CD4-positive, alpha-beta T cell (primary cell): ENCODE data around the gene H6PD. TPM values are rescaled to one million over a fixed set of nuclear protein-coding genes. Genes with fewer than 3 reads are reported as not detected.

ENCODE experiments used
- ATAC-seq: fragments of 200-7000 bp; cut with Tn5 transposase; one replicate; pipeline ENCODE4 v1.10.0; 2022; ENCODE audit warnings: mild to moderate bottlenecking; ENCODE audit not compliant: poor library complexity
- CTCF ChIA-PET: fragments of 350-600 bp; sonication (Branson Sonifier 250); formaldehyde crosslinking; loops from one replicate; lab custom pipeline; 2021; ENCODE audit warnings: antibody characterized with exemption, inconsistent platforms; lab: Charles Lee
- POLR2A ChIA-PET: fragments of 350-600 bp; sonication (Branson Sonifier 250); formaldehyde crosslinking; loops from one replicate; lab custom pipeline; 2021; ENCODE audit warnings: antibody characterized with exemption, inconsistent platforms; lab: Charles Lee
- DNase-seq, 14 experiments: peaks; one replicate each; pipeline ENCODE4 v3.0.0-alpha.2; 2013 to 2020; ENCODE audit warnings: mixed read lengths in 2 of 14
- H3K27ac ChIP-seq, 2 donors: one replicate each; pipeline versions ENCODE4 v1.5.1 to v1.7.0; 2013; ENCODE audit warnings: low read length in 2 of 2, low read depth in 1 of 2, mild to moderate bottlenecking in 1 of 2
- H3K27me3 ChIP-seq, 2 experiments: 1 replicate in 1 of 2; 2 replicates in 1 of 2; pipeline versions ENCODE4 v1.6.1 to v1.7.0; 2013; ENCODE audit warnings: low read length in 2 of 2, control low read depth in 1 of 2, mild to moderate bottlenecking in 1 of 2, moderate library complexity in 1 of 2; ENCODE audit not compliant: insufficient read depth in 2 of 2, control insufficient read depth in 1 of 2
- H3K36me3 ChIP-seq: one replicate; pipeline ENCODE4 v1.6.1; 2013; ENCODE audit warnings: low read length, control low read depth; ENCODE audit not compliant: insufficient read depth
- H3K4me1 ChIP-seq: one replicate; pipeline ENCODE4 v1.6.1; 2013; ENCODE audit warnings: low read length, control low read depth; ENCODE audit not compliant: insufficient read depth
- H3K4me3 ChIP-seq: one replicate; pipeline ENCODE4 v1.5.1; 2013; ENCODE audit warnings: mild to moderate bottlenecking, low read length, moderate library complexity
- H3K9me3 ChIP-seq, 2 experiments: 1 replicate in 1 of 2; 2 replicates in 1 of 2; pipeline versions ENCODE4 v1.6.1 to v1.7.0; 2013; ENCODE audit warnings: low read length in 2 of 2, mild to moderate bottlenecking in 2 of 2, control low read depth in 1 of 2, moderate library complexity in 1 of 2; ENCODE audit not compliant: control insufficient read depth in 1 of 2, insufficient read depth in 1 of 2
- H3K27ac Mint-ChIP-seq: one replicate; pipeline ENCODE4 v1.8.0; 2020; ENCODE audit warnings: mixed read lengths
- H3K27me3 Mint-ChIP-seq: one replicate; pipeline ENCODE4 v1.8.0; 2021; ENCODE audit warnings: mixed read lengths
- H3K36me3 Mint-ChIP-seq: one replicate; pipeline ENCODE4 v1.8.0; 2021; ENCODE audit warnings: low read depth, mixed read lengths
- H3K4me1 Mint-ChIP-seq: one replicate; pipeline ENCODE4 v1.8.0; 2021; ENCODE audit warnings: low read depth, mixed read lengths
- H3K4me3 Mint-ChIP-seq: one replicate; pipeline ENCODE4 v1.8.0; 2020; ENCODE audit warnings: mild to moderate bottlenecking, mixed read lengths
- H3K9me3 Mint-ChIP-seq: one replicate; pipeline ENCODE4 v1.8.0; 2020; ENCODE audit warnings: mixed read lengths
- CTCF ChIP-seq: fragments of 200-600 bp; IDR thresholded peaks from one replicate; pipeline ENCODE4 v1.8.0; 2022; ENCODE audit warnings: antibody characterized with exemption, mild to moderate bottlenecking
- intact Hi-C, 2 experiments: fragments of 100-400 bp; cut with DNase I in 1 of 2; cut with micrococcal nuclease in 1 of 2; formaldehyde crosslinking; loops; one replicate each; pipeline versions ENCODE4 v1.15.1 to v1.9.0; 2023 to 2025; cut with DNase I, micrococcal nuclease
- total RNA-seq, 174 experiments: library from RNA in 2 of 174; stranded (reverse) in 2 of 174; gene quantifications; one replicate each; pipeline ENCODE4 v1.2.3 and lab custom pipeline; 2021 to 2026

H6PD gene
- total RNA-seq, 2 experiments from 2014 or later, result 13.6 to 13.9 TPM

- Mint-ChIP-seq H3K9me3 (no peaks in the 10 kb centered on the region), H3K27ac (no peak overlapping the region), H3K4me1 (peaks cover 8% of the 10 kb centered on the region), H3K27me3 (peaks cover 51% of the 10 kb centered on the region), H3K4me3 (no peak overlapping the region), H3K36me3 (no peaks in the 10 kb centered on the region)
- Histone ChIP-seq H3K9me3 (no peaks in the 10 kb centered on the region), H3K36me3 (no peaks in the 10 kb centered on the region), H3K27ac (no peak overlapping the region), H3K4me1 (peaks cover 6% of the 10 kb centered on the region), H3K4me3 (no peak overlapping the region), H3K27me3 (peaks cover 11 to 12% of the 10 kb centered on the region in 2 experiments)
- ChIA-PET POLR2A (no interaction called here), CTCF (no interaction called here)
- intact Hi-C loops, result loop anchor here in 1 of 2 experiments (10.0 kb wide), 1 partner anchor 188 kb away; no protein-coding TSS in a partner anchor
- ATAC-seq (no peak), DNase-seq (no peak)
- TF ChIP-seq CTCF, result no peak
These were observed 41.9 kb upstream of the H6PD start for GRCh38 chr1:9192578-9193232.

- no peak for ATAC-seq
- POLR2A ChIA-PET, result no interaction called here
- Mint-ChIP-seq H3K36me3 (no peaks in the 10 kb centered on the region), H3K27me3 (peaks cover 56% of the 10 kb centered on the region), H3K9me3 (no peaks in the 10 kb centered on the region), H3K27ac (no peak overlapping the region), H3K4me1 (peaks cover 8% of the 10 kb centered on the region), H3K4me3 (no peak overlapping the region)
- Histone ChIP-seq H3K4me3 (no peak overlapping the region), H3K4me1 (peaks cover 6% of the 10 kb centered on the region), H3K27ac (no peak overlapping the region), H3K36me3 (no peaks in the 10 kb centered on the region), H3K9me3 (no peaks in the 10 kb centered on the region), H3K27me3 (peaks cover 16 to 17% of the 10 kb centered on the region in 2 experiments)
- CTCF ChIA-PET, result no interaction called here
- no peak for TF ChIP-seq CTCF
- DNase-seq, result no peak
- intact Hi-C loops, result loop anchor here in 1 of 2 experiments (10.0 kb wide), 1 partner anchor 188 kb away; no protein-coding TSS in a partner anchor
These were observed 41.3 kb upstream of the H6PD start for GRCh38 chr1:9193233-9193625.

GRCh38 chr1:9194024-9194423 is 40.5 kb upstream of the H6PD start:
- Histone ChIP-seq H3K4me3 (no peak overlapping the region), H3K4me1 (peaks cover 6% of the 10 kb centered on the region), H3K36me3 (no peaks in the 10 kb centered on the region), H3K27ac (no peak overlapping the region), H3K9me3 (no peaks in the 10 kb centered on the region), H3K27me3 (peaks cover 20 to 23% of the 10 kb centered on the region in 2 experiments)
- Mint-ChIP-seq H3K36me3 (no peaks in the 10 kb centered on the region), H3K27ac (no peak overlapping the region), H3K4me3 (no peak overlapping the region), H3K4me1 (peaks cover 8% of the 10 kb centered on the region), H3K27me3 (peaks cover 63% of the 10 kb centered on the region), H3K9me3 (no peaks in the 10 kb centered on the region)
- ATAC-seq, result no peak
- intact Hi-C loops, result loop anchor here in 1 of 2 experiments (10.0 kb wide), 1 partner anchor 189 kb away; no protein-coding TSS in a partner anchor
- ChIA-PET POLR2A (no interaction called here), CTCF (interaction anchor here (3.9 kb wide), 1 partner anchor 83 kb away, joined by 33 read pairs; no protein-coding TSS in a partner anchor)
- TF ChIP-seq CTCF, result no peak
- no peak for DNase-seq
